Stimulated activated CD4-positive, alpha-beta T cell treated with anti-CD3 and anti-CD28 coated beads, Interleukin-4, amount 100 ng/mL, for 1 hour (primary cell): ENCODE measurements around the gene DNAH2.

Source experiments
- DNase-seq: peaks from one replicate; pipeline ENCODE4 v3.0.0-alpha.2; 2020

The DNAH2 gene

DNA sequence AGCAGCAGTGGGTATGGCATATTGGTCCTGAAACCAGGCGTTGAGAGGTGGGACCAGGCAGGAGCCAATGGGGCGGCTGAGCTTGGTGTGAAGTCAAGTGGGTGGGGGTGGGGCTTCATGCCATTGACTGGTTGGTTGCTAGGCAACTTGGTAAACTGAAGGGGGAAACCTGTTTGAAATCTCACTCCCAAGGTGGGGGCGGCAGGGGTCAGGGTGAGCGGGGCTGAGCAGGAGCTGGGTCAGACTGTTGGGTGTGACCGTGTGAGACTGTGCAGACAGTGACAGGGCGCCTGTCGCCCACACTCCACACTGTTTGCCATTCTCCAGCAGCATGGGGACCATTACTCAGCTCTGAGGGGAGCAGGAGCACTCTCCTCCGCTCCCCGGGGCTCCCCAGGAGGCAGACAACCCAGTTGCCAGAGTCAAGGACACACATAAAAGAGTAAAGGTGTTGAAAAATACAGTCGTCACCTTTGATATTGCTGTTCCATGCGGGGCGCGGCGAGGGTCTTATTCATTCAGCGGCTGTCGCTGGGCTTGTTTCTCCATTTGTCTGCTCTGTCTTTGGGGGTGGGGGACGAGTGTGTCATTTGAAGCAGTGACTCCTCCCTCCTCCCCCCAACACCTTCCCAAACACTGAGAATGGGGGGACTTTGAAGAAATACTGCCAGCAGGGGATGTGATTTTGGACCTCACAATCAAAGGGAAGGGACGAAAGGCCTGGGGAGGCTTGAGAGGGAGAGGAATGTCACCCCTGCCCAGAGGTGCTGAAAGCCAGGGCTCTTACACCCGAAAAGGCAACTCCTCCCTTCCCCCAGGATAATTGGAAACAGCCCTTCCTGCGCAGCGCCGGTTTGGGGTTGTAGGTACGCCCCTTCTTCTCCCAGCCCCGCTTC is 13.7 kb upstream of the DNAH2 start:
- no peak for DNase-seq

DNA sequence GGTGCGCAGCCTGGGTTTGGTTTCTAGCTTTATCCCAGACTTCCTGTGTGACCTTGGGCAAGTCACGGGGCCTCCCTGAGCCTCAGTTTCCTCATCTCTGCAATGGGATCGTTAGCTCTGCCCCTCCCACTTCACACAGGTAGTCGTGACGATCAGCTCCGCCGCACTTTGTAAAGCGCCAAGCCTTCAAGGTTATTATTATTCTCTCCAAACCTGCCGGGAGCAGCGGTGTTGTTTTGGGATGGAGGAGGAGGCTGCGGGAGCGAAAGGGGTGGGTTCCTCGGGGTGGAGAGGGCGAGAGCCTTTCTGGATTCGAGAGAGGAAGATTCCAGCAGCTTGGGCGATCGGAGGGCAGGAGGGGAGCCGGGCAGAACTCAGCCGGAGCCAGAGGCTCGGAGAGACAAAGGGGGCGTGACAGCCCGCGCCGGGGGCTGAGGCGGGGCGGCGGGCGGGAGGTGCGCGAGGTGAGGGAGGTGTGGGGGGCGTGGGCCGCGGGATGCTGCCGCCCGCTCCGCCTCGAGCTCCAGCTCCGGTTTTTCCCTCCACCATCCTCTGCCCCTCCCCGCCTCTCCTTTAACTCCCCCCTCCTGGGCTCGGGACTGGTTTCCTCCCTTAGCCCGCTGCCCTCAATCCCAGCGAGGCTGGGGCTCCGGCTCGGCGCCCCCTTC is 12.8 kb upstream of the DNAH2 start, which contains the start of gene EFNB3:
EFNB3 (plus strand) TSS at position 602 of the 668 bp plus-strand sequence. CDS start 397 bp downstream, outside the sequence.
- peak; percentile 21 for DNase-seq

DNA sequence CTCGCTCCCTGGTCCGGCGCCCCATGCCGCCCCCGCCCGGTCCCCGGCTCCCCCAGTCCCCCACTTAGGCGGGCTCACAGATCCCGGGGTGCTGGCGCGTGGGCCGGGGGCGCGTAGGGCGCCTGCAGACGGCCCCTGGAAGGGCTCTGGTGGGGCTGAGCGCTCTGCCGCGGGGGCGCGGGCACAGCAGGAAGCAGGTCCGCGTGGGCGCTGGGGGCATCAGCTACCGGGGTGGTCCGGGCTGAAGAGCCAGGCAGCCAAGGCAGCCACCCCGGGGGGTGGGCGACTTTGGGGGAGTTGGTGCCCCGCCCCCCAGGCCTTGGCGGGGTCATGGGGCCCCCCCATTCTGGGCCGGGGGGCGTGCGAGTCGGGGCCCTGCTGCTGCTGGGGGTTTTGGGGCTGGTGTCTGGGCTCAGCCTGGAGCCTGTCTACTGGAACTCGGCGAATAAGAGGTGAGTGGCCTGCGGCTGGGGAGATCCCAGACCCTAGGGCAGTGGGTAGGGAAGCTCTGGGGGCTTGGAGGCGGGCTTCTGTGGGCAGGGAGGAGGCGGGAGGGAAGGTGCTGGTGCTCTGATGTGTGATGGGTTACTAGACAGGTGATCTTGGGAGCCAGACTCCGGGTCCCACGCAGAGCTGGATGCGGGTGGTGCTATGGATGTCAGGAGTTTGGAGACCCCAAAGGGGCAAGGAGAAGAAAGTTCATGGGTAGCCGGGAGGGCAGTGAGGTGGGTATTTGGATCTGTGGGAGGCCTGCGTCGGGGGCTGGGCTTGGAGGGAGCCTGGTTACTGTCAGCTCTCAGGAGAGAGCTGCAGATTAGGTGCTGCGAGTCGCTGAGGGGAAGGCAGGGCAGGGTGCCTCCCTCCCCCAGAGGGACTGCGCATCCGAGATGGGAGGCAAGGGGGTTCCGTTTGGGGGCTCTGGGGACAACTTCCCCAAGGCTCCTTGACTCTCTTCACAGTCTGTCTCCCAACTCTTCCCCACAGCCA is 12.0 kb upstream of the DNAH2 start:
- DNase-seq = no peak

DNA sequence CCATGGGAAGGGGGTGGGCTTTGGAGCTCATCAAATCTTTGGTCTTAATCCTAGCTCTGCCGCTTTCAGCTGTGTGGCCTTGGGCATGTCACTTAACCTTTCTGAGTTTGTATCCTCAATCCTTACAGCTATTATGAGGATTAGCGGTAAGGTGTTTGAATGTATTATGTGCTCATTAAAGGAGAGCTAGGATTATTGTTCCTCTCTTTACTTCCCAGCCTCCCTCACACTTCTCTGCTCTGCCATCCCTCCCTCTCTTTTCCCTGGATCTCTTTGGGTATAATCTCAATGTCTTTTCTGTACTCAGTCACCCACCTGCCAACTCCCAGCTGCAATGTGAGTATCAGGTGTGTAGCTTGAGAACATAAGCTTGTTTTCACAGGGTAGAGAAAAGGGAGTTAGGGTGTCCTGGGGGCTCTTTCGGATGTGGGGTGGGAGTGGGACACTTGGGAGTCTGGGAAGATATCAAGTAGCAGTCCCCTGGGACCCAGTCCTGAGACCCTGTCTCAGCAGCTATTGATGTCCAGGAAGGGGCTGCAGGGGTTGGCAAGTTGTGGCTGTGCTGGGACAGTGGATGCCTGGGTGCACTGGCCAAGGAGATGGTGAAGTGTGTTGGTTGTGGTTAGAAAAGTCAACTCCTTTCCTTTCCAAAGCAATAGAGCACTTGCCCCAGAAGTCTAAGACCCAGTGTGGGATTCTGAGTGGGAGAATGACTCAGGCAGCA is 10.8 kb upstream of the DNAH2 start:
- no peak for DNase-seq

DNA sequence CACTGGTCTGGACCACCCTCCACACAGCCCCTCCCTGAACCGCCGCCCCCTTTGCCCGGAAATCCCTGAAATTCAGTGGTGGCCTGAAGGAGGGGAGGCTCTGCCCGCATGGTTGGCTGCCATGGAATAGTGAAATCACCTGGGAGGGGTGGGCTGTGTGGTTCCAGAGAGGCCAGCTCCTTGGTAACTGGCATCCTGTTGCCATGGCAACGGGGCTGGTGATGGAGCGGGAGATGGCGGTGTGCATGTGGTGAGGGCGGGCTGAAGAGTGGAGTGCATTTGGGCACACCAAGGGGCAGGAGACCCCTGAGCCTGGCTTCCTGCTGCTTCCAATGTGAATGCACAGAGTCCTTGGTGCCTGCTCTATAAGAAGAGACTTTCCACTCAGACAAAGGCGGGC is 10.1 kb upstream of the DNAH2 start:
- no peak for DNase-seq

DNA sequence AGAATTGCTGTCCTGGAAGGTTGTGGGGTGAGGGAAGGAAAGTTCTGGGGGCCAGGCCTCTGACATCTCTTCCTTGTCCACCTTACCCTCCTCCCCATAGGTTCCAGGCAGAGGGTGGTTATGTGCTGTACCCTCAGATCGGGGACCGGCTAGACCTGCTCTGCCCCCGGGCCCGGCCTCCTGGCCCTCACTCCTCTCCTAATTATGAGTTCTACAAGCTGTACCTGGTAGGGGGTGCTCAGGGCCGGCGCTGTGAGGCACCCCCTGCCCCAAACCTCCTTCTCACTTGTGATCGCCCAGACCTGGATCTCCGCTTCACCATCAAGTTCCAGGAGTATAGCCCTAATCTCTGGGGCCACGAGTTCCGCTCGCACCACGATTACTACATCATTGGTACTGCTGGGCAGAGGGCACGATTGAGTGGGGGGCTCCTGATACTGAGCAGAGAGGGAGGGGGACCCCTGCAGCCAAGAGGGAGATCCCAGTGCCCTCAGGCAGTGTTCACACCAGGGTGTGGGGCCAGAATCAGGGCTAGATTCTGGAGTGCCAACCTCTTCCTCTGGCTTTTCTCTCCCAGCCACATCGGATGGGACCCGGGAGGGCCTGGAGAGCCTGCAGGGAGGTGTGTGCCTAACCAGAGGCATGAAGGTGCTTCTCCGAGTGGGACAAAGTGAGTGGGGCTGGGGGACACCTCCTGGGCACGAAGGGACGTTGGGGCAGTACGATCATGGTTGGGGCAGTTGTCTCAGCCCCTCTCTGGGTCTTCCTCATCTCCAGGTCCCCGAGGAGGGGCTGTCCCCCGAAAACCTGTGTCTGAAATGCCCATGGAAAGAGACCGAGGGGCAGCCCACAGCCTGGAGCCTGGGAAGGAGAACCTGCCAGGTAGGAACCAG is 9.4 kb upstream of the DNAH2 start:
- DNase-seq = no peak

DNA sequence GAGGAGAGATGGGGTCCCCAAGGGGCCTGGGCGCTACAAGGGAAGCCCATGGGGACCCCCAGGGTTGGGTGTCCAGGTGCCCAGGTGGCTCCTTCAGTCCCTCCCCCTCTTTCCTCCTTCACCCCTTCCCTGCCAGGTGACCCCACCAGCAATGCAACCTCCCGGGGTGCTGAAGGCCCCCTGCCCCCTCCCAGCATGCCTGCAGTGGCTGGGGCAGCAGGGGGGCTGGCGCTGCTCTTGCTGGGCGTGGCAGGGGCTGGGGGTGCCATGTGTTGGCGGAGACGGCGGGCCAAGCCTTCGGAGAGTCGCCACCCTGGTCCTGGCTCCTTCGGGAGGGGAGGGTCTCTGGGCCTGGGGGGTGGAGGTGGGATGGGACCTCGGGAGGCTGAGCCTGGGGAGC is 8.5 kb upstream of the DNAH2 start:
- DNase-seq = no peak

DNA sequence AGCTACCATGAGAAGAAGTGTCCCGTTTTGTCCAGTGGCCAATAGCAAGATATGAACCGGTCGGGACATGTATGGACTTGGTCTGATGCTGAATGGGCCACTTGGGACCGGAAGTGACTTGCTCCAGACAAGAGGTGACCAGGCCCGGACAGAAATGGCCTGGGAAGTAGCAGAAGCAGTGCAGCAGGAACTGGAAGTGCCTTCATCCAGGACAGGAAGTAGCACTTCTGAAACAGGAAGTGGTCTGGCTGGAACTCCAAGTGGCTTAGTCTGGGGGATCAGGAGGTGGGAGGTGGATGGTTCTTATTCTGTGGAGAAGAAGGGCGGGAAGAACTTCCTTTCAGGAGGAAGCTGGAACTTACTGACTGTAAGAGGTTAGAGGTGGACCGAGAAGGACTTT is 7.2 kb upstream of the DNAH2 start:
- no peak for DNase-seq

DNA sequence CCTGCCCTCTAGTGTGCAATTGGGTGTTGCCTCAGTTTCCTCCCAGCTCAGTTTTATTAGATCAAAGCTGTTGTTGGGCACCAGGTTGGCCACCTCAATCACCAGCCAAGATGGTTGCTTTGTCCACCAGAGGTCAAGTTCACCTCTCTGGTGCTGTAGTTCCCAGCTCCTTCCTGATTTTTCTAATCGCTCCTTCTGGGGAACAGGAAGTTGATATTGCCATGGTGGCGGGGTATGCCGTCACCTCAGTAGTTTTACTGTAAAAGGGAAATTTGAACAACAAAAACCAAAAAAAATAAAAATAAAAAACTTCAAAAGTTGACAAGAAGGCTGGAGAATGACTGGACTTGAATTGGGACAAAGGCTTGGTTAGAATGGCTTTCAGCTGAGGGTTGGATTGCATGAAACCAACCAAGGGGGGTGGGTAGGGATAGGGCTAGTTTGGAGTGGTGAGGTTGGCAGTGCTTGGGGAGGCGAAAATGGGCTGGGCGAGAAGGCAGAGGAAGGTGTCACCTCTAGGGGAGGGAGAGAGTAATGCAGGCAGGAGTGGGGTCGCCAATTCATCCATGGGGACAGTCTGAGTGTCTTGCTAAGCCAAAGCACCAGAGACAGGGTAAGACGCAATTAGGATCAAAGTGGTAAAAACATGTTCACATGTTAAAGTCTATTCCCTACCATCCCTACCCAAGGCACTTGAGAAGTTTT is 6.3 kb upstream of the DNAH2 start:
- DNase-seq = no peak

DNA sequence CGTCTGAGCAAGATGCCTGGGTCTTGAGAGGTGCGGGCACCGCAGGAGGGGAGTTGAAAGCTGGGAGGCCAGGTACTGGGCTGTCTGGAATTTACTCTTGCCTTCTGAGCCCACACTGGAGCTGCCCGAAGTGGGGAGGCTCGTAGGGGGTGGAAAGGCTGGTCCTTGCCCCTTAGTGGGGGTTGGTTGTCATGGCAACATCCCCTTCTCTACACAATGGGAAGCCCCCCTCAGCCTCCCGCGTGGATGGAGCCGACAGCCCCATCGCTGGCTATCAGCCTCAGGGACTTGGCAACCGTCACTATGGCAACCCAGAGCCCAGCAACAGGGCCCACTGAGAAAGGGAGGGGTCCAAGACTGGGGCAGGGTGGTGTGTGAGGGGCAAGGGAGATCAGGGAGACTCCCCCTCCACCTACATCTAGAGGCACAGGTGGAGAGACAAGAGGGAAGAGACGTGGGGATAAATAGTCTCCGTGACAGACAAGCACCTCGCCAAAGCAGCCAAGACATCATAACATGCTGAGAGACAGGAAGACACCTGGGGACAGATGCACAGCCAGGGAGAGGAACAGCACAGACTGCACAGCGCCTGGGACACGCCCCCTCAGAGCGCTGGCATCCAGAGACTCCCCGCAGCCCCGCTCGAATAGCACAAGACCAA is 5.3 kb upstream of the DNAH2 start:
- DNase-seq = no peak

DNA sequence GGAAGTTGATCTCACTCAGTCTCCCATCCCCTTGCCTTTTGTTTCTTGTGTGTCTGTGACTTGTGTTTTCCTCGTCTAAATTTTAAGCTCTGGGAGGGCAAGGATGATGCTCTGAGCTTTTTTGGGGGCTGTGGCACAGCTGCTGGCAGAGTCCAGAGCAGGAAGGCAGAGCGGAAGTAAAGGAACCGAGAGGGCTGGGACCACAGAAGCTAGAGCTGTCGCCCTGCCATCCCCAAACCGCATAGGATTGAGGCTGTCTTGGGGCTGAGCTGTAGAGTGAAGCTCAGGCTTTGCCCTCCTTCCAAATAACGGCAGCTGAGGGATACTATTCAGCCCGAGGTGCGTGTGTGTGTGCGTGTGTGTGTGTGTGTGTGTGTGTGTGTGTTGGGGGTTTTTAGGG is 3.8 kb upstream of the DNAH2 start:
- DNase-seq = no peak

DNA sequence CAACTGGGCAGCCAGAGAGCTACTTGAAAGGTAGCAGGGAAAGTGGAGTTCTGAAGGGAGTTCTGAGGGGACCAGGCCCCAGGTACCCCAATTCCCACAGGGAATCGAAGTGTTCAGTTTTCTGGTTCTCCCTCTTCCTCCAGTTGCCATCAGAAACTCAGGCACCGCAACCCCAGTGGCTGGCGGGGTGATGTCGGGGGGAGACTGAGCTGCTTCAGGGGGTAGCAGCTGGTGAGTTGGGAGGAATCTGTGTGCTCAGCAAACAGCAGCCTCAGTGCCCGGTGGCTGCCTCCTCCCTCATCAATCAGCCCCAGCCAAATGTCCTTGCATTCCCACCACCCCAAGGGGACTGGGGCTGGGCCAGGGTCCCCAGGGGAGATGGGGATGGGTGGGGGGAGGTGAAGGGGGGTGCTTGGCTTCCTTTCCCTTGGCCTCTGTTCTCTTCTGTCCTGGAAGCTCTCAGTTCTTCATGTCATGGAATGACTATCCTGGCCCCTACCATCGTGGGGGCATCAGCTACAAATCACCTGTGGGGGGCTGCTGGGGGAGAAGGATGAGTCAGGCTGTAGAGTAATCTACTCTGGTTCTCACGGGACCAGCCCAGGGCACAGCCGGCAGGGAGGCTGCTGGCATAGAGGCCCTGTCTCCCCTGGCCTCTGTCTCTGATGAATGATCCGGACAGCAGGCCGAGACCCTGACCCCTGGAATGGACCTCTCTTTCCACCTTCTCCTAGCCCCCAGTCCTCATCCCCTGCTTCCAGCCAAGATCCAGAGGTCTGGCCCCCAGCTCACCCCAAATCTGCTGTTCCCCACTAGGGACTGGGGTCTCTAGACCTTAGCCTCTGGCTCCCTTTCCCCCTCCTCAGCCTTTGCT is 2.6 kb upstream of the DNAH2 start:
- no peak for DNase-seq

DNA sequence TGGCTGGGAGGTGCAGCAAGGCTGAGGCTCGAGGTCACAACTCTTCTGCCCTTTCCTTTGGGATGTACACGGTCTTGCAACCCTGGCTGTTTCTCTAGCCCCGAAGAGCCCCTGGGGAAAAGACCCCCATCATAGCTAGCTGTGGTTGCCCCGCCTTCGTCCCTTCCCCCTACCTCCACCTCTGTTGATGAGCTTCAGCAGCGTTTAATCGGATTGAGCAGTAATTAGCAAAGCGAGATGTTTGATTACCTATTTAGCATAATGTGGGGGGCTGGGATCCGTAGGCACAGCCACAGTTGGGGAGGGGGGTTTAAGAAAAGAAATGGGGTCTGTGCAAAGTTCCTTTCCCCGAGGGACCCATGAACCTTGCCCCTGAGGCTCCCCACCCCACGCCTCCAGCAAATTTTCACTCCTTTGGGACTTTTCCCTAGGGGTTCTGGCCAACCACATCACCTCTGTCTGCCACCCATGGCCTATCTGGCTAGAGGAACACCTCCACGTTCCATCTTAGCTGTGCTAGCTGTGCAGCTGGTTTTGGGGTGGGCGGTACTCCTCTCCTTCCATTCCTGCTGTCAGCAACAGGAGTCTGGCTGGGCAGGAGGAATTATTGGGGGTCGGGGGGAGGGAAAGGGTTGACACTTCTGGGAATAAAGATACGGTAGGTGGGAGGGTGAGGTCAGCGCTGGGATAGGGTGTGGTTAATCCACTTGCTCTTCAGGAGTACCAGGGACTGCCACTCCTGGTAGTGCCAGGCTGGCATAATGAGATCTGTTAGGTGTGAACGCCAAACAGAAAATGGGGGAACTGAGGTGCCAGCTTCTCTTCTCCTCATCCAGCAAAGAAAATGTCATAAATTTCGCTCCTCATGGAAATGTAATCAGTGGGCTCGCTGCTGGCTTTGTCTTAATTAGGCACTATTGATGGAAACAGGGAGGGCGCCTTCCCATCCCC is 1.3 kb upstream of the DNAH2 start:
- no peak for DNase-seq

DNA sequence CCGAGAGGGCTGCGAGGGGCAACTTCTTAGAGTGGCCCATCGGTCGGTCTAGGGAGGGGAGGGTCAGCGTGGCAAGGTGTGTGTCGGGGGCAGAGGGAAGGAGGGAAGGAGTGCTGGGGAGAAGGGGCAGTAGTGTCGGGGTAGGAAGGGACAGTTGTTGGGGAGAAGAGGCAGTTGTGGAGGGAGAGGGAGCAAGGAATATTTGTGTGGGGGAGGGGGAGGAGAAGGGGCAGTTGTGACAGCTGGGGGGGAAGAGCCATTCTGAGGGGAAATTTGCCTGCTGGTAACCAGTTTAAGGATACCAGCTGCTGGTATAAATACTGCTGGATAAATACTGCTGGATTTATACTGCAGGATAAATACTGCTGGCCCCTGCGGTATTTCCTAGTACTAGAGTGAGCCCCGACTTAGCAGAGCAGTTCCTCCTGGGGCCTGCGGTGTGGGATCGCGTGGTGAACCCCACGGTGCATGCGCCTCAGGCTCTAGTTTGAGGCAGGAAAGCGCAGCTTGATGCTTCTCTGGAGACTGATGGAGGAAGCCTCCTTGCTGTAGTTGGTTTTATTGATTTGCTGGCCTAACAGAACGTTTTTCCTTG is 309 bp downstream of the DNAH2 start:
- DNase-seq = no peak

DNA sequence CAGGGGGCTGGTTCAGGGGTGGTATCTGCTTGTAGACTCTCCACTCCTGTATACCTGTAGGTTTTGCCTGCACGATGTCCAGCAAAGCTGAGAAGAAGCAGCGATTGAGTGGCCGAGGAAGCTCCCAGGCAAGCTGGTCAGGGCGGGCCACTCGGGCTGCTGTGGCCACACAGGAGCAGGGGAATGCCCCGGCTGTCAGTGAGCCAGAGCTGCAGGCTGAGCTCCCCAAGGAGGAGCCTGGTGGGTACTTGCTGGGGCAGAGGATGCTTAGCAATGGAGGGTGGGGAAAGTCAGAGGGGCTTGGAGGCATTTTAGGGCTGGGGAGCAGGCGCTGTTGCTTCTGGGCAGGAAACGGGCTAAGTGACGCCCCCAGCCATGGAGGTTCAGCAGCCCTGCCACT is 2.1 kb downstream of the DNAH2 start:
- DNase-seq = no peak

DNA sequence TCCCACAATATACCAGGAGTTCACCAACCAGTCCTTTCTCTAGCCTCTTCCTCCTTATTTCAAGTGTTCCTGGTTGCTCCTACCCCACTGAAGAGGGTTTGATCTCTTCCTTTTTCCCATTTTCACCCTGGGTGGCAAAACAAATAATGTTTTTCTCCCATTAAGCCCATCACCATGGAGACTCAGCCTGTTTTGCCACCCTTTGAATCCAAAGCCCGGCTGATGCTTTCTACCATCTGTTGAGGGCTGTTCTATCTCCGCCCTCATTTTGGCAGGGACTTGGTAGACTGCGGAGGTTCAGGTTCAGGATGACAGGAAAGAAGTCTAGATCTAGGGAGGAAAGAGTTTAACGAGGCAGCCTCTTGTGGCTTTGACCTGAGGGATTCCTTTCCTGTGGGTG is 2.6 kb downstream of the DNAH2 start:
- DNase-seq = no peak

DNA sequence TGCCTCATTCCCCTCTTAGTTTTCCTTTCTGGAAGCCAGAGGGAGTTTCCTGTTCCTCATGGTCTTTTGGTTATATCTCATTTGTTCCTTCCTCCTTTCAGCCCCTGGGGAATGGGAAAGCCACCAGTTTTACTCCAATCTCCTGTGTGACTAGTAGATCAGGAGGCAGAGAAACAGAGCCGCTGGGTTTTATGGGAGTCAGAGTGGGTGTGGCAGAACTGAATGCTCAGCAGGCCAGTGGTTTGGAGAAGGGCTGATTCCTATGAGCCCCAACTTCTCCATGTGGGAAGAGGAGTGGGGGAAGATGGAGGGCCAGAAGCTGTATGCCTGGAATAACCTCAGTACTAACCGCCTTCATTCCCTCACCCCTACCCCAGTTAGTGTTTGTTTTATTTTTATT is 4.1 kb downstream of the DNAH2 start:
- DNase-seq = no peak
